ENCODE measurements around the gene TIMP1.

DNA sequence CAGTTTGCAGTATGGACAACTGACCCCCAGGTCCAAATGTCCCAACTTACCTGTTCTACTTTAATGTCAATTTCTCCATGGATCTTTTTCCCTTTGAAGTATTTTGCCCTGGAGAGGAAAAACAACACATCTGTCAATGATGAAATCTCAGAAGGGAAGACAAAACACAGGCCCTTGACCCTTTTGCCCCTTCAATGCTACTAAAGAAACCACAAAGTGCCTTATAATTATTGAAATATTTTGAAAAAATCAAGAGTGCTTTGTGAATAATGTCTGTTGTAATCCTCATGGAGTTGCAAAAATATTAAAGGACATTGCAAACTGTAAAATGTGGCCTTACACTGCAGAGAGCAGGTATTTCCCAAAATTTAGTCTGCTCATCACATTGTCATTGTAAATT lies 24.9 kb downstream of the TIMP1 start:
- TF ChIP-seq CTCF (IDR thresholded peaks at IDR 0.05; ENCODE audit: low read depth, low read length) (no peak), EZH2phosphoT487 (IDR thresholded peaks at IDR 0.05; ENCODE audit: low read depth) (no peak)
